Right cardiac atrium (tissue), 5 donors: Measurements from ENCODE around the gene PRAMEF13. TPM values are rescaled to one million over a fixed set of nuclear protein-coding genes. Genes with fewer than 3 reads are reported as not detected.
"Not testable (repeated sequence)": the region's sequence is repeated elsewhere in the genome, so short reads cannot be mapped to it uniquely, and the experiment has no call there.

Experiments used
- ATAC-seq, 2 donors: fragments of 200-7000 bp; cut with Tn5 transposase; one replicate each; pipeline versions ENCODE4 v1.8.0 to v1.9.1; 2020; ENCODE audit warnings: moderate library complexity in 2 of 2, mild to moderate bottlenecking in 1 of 2
- DNase-seq, 3 donors: peaks; one replicate each; pipeline ENCODE4 v3.0.0-alpha.2; 2020
- H3K27ac ChIP-seq: one replicate; pipeline ENCODE4 v1.5.1; 2013; ENCODE audit warnings: mild to moderate bottlenecking, low read length, control low read depth, moderate library complexity
- H3K27me3 ChIP-seq: one replicate; pipeline ENCODE4 v1.6.1; 2013; ENCODE audit not compliant: control insufficient read depth, insufficient read depth
- H3K4me1 ChIP-seq: one replicate; pipeline ENCODE4 v1.6.1; 2013; ENCODE audit warnings: low read length; ENCODE audit not compliant: control insufficient read depth, insufficient read depth
- H3K4me3 ChIP-seq: one replicate; pipeline ENCODE4 v1.5.1; 2013; ENCODE audit warnings: low read length, control low read depth
- H3K9me3 ChIP-seq: one replicate; pipeline ENCODE4 v1.6.1; 2013; ENCODE audit warnings: low read length; ENCODE audit not compliant: control insufficient read depth
- WGBS: extraction: QIAGEN DNeasy Blood & Tissue Kit; methylation state at CpG from one replicate; pipeline ENCODE4 v1.1.7; 2013; 5-methylcytosine and 5-hydroxymethylcytosine counted together
- intact Hi-C, 4 donors: fragments of 100-400 bp; cut with DNase I; formaldehyde crosslinking; loops; one replicate each; pipeline versions ENCODE4 v1.11.0 to v1.14.0; 2022 to 2023
- polyA plus RNA-seq: library from polyadenylated mRNA; stranded (reverse); fragments of 200-250 nt; gene quantifications from one replicate; pipeline ENCODE4 v1.2.3, GENCODE V29; 2013
- total RNA-seq, 4 donors: library from RNA; stranded (reverse); fragmentation: NEBNext Ultra II Directional; extraction: Animal tissue kit (Norgen Biotek cat#: 25700); gene quantifications; one replicate each; pipeline ENCODE4 v1.2.1, GENCODE V29; 2021
- donor health status: healthy with polysubstance abuse.
- donor health status: DM: no; HTN: yes; CAD: no.
- donor health status: DM: no; HTN: no; CAD: no.
- donor health status: DM: no; HTN: yes; CAD: no; lungs with severe emphysema.
- donor health status: DM: yes; HTN: yes; CAD: no.

The PRAMEF13 gene
- total and polyA plus RNA-seq, 5 donors = not detected

- H3K9me3 ChIP-seq, DNase-seq, H3K27ac ChIP-seq, H3K27me3 ChIP-seq, H3K4me1 ChIP-seq, H3K4me3 ChIP-seq, intact Hi-C loops, ATAC-seq: not testable (repeated sequence)
- 75% methylated on average over 5 of the region's 5 CpGs for WGBS
Measured at GRCh38 chr1:13230096-13230495, 28.9 kb upstream of the PRAMEF13 start.

GRCh38 chr1:13228343-13228781, 27.2 kb upstream of the PRAMEF13 start:
- H3K4me3 ChIP-seq = no peak overlapping the region
- DNase-seq (peak in 1 of 3 donors; percentile 15), ATAC-seq (no peak)
- no peaks in the 10 kb centered on the region for H3K9me3 ChIP-seq
- H3K27ac ChIP-seq = no peak overlapping the region
- no peaks in the 10 kb centered on the region for H3K27me3 ChIP-seq
- H3K4me1 ChIP-seq = no peaks in the 10 kb centered on the region
- 72% methylated on average over 7 of the region's 7 CpGs for WGBS
- intact Hi-C loops = no loop called here

- ATAC-seq, intact Hi-C loops, H3K9me3 ChIP-seq, H3K4me3 ChIP-seq, H3K27me3 ChIP-seq, H3K27ac ChIP-seq, H3K4me1 ChIP-seq: not testable (repeated sequence)
- DNase-seq = peak in 1 of 3 donors; percentile 10
- 79% methylated on average over 8 of the region's 8 CpGs for WGBS
Measured at GRCh38 chr1:13227271-13228055, 26.3 kb upstream of the PRAMEF13 start.

- H3K27ac ChIP-seq, H3K27me3 ChIP-seq, H3K4me3 ChIP-seq, H3K4me1 ChIP-seq, H3K9me3 ChIP-seq, intact Hi-C loops: not testable (repeated sequence)
- ATAC-seq (peak; percentile 35 to 52), DNase-seq (peak in 1 of 3 donors; percentile 40)
- 72% methylated on average over 9 of the region's 9 CpGs for WGBS
Measured at GRCh38 chr1:13225675-13226204, 24.5 kb upstream of the PRAMEF13 start, which contains the start of gene PRAMEF18. Gene PRAMEF18, minus strand, starts transcription at chr1:13226154. Its CDS starts 48 bp downstream, at chr1:13226106.

GRCh38 chr1:13224480-13225060, 23.4 kb upstream of the PRAMEF13 start:
- no peaks in the 10 kb centered on the region for H3K4me1 ChIP-seq
- no peaks in the 10 kb centered on the region for H3K9me3 ChIP-seq
- H3K4me3 ChIP-seq = no peak overlapping the region
- intact Hi-C loops = no loop called here
- DNase-seq (no peak), ATAC-seq (peak in 1 of 2 donors; percentile 51)
- H3K27ac ChIP-seq = no peak overlapping the region
- 76% methylated on average over 5 of the region's 5 CpGs for WGBS
- H3K27me3 ChIP-seq = no peaks in the 10 kb centered on the region

GRCh38 chr1:13222788-13223187, 21.6 kb upstream of the PRAMEF13 start:
- ATAC-seq, intact Hi-C loops, H3K4me3 ChIP-seq, H3K27ac ChIP-seq, H3K9me3 ChIP-seq, H3K4me1 ChIP-seq, DNase-seq, H3K27me3 ChIP-seq: not testable (repeated sequence)
- WGBS = no CpG with 5 or more reads among the region's 4 CpGs

GRCh38 chr1:13219203-13219602, 18.0 kb upstream of the PRAMEF13 start:
- H3K27me3 ChIP-seq, H3K27ac ChIP-seq, H3K9me3 ChIP-seq, intact Hi-C loops, ATAC-seq, H3K4me1 ChIP-seq, DNase-seq, H3K4me3 ChIP-seq: not testable (repeated sequence)
- WGBS = no CpG with 5 or more reads among the region's 3 CpGs

- ATAC-seq, H3K4me3 ChIP-seq, H3K27ac ChIP-seq, H3K27me3 ChIP-seq, H3K4me1 ChIP-seq, DNase-seq, intact Hi-C loops, H3K9me3 ChIP-seq: not testable (repeated sequence)
- WGBS = no CpG with 5 or more reads among the region's 7 CpGs
Measured at GRCh38 chr1:13216619-13217018, 15.4 kb upstream of the PRAMEF13 start.

- H3K4me3 ChIP-seq, H3K9me3 ChIP-seq, DNase-seq, intact Hi-C loops, H3K4me1 ChIP-seq, H3K27me3 ChIP-seq, H3K27ac ChIP-seq, ATAC-seq: not testable (repeated sequence)
- WGBS = no CpG with 5 or more reads among the region's 9 CpGs
Measured at GRCh38 chr1:13208712-13209111, 7.5 kb upstream of the PRAMEF13 start.

- H3K9me3 ChIP-seq, H3K27ac ChIP-seq, H3K4me3 ChIP-seq, intact Hi-C loops, DNase-seq, H3K27me3 ChIP-seq, H3K4me1 ChIP-seq, ATAC-seq: not testable (repeated sequence)
- 100% methylated on average over 1 of the region's 2 CpGs for WGBS
Measured at GRCh38 chr1:13171548-13171947, 29.7 kb downstream of the PRAMEF13 start, which contains the start of gene PRAMEF9. Gene PRAMEF9, plus strand, starts transcription at chr1:13171848. Its CDS starts 3,433 bp downstream, at chr1:13175281.

GRCh38 chr1:13165531-13165930, 35.7 kb downstream of the PRAMEF13 start, which contains the start of gene HNRNPCL4:
Gene HNRNPCL4, minus strand, starts transcription at chr1:13165631. Its CDS starts 164 bp downstream, at chr1:13165467.
- H3K27ac ChIP-seq, ATAC-seq, intact Hi-C loops, H3K4me1 ChIP-seq, H3K4me3 ChIP-seq, DNase-seq, H3K27me3 ChIP-seq, H3K9me3 ChIP-seq: not testable (repeated sequence)
- no CpG with 5 or more reads among the region's 8 CpGs for WGBS
